Measurements from ENCODE around the gene FAM181A. TPM values are rescaled to one million over a fixed set of nuclear protein-coding genes. Genes with fewer than 3 reads are reported as not detected.

FAM181A gene
- total and polyA plus RNA-seq, 4 donors = 1.9 to 4.0 (median 3.3) TPM

DNA sequence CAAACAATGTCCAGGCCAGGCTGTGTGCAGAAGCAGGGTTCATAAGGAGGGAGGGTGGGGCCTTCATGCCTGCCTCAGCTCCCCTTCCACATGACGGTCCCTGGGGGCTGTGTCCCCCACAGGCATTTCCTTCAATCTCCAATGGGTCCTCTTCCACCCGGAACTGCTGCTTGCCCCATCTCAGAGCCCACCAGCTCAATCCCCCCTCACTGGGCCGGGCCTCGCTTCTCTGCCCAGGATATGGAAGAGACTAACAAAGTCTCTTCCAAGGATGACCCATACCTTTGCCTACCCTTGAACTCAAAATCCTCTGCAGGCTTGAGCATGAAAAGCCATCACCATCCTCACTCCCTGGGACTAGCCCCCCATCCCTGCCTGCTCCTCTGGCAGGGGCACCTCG is 28.4 kb upstream of the FAM181A start:
- TF ChIP-seq, protein P1, sequence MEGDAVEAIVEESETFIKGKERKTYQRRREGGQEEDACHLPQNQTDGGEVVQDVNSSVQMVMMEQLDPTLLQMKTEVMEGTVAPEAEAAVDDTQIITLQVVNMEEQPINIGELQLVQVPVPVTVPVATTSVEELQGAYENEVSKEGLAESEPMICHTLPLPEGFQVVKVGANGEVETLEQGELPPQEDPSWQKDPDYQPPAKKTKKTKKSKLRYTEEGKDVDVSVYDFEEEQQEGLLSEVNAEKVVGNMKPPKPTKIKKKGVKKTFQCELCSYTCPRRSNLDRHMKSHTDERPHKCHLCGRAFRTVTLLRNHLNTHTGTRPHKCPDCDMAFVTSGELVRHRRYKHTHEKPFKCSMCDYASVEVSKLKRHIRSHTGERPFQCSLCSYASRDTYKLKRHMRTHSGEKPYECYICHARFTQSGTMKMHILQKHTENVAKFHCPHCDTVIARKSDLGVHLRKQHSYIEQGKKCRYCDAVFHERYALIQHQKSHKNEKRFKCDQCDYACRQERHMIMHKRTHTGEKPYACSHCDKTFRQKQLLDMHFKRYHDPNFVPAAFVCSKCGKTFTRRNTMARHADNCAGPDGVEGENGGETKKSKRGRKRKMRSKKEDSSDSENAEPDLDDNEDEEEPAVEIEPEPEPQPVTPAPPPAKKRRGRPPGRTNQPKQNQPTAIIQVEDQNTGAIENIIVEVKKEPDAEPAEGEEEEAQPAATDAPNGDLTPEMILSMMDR (IDR thresholded peaks at IDR 0.05; ENCODE audit: control extremely low read depth, extremely low read depth) = no peak
- Histone ChIP-seq H3K9ac (ENCODE audit: insufficient read depth in 1 of 2, low read length in 2 of 2) (no peak overlapping the region), H3K9me3 (ENCODE audit: control insufficient read depth in 4 of 4, insufficient read depth in 3 of 4, low read length in 3 of 4) (peaks cover 0 to 5% (median 0%) of the 10 kb centered on the region in 4 donors), H3K4me3 (no peak overlapping the region), H3K36me3 (ENCODE audit: control insufficient read depth in 4 of 4, insufficient read depth in 4 of 4, low read length in 4 of 4) (no peaks in the 10 kb centered on the region), H3K27ac (ENCODE audit: low read depth in 1 of 2, low read length in 1 of 2) (no peak overlapping the region), H3K4me1 (ENCODE audit: control insufficient read depth in 5 of 5, insufficient read depth in 5 of 5, low read length in 5 of 5) (peaks cover 0 to 6% (median 0%) of the 10 kb centered on the region in 5 donors), H3K27me3 (ENCODE audit: control insufficient read depth in 3 of 3, insufficient read depth in 3 of 3, low read length in 2 of 3) (no peaks in the 10 kb centered on the region)
- 83 to 96% methylated on average over 5 of the region's 5 CpGs for WGBS, 2 donors
- no peak for DNase-seq
- no peak for ATAC-seq (ENCODE audit: insufficient read depth, low FRiP score)

DNA sequence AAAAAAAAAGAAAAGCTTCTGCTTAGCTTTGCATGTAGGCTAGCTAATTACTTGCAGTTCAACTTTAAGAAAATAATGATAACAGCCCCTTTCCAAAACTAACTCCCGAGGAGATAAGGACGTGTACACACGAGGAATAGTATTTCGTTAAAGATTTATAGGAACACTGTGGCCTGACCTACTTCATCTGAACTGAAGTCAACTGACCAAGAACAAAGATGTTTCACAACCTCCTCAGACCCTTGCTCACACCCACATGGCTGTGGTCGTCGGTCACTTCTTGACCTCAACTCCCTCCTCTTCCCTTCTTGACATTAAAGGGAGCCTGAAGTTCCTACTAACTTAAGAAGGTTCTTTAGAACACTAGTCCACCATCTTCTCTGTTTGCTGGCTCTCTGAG is 25.3 kb upstream of the FAM181A start:
- 31 to 48% methylated on average over 6 of the region's 6 CpGs for WGBS, 2 donors
- peaks cover 0 to 6% (median 0%) of the 10 kb centered on the region in 5 donors for H3K4me1 ChIP-seq (ENCODE audit: control insufficient read depth in 5 of 5, insufficient read depth in 5 of 5, low read length in 5 of 5)
- H3K9ac ChIP-seq (ENCODE audit: insufficient read depth in 1 of 2, low read length in 2 of 2) = no peak overlapping the region
- TF ChIP-seq, protein P1 (IDR thresholded peaks at IDR 0.05; ENCODE audit: control extremely low read depth, extremely low read depth) = no peak
- DNase-seq (no peak), ATAC-seq (ENCODE audit: insufficient read depth, low FRiP score) (no peak)
- H3K36me3 ChIP-seq (ENCODE audit: control insufficient read depth in 4 of 4, insufficient read depth in 4 of 4, low read length in 4 of 4) = no peaks in the 10 kb centered on the region
- H3K27me3 ChIP-seq (ENCODE audit: control insufficient read depth in 3 of 3, insufficient read depth in 3 of 3, low read length in 2 of 3) = peaks cover 0 to 2% (median 0%) of the 10 kb centered on the region in 3 donors
- H3K27ac ChIP-seq (ENCODE audit: low read depth in 1 of 2, low read length in 1 of 2) = no peak overlapping the region
- H3K4me3 ChIP-seq = no peak overlapping the region
- H3K9me3 ChIP-seq (ENCODE audit: control insufficient read depth in 4 of 4, insufficient read depth in 3 of 4, low read length in 3 of 4) = peaks cover 0 to 2% (median 0%) of the 10 kb centered on the region in 4 donors

DNA sequence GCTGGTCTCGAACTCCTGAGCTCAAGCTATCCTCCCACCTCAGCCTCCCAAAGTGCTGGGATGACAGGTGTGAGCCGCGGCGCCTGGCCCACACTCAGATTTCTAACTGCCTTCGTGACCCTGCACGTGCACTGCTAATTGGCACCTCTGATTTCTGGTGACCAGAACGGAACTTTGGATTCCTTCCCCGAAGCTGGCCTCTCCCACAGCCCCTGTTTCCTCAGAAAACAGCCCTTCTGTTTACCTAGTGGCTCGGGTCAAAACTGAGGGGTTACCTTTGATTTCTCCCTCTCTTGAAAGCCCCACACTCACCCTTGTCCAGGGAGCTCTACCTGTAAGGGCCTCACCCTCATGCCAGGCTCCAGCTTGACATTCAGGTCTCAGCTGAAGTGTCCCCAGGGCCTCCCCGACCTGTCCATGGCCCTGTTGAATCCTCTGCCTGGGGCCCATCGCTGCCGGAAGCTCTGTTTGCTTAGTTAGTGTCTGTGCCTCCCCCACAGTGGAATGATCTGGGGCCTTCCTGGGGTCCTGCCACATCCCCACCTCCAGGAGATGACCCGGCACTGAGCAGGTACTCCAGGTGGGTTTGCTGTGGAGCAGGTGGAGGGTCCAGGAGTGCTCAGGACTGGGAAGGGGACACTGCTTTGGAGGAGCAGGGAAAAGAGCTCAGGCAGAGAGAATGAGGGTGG is 24.4 kb upstream of the FAM181A start:
- Histone ChIP-seq H3K4me1 (ENCODE audit: control insufficient read depth in 5 of 5, insufficient read depth in 5 of 5, low read length in 5 of 5) (peaks cover 0 to 6% (median 0%) of the 10 kb centered on the region in 5 donors), H3K4me3 (no peak overlapping the region), H3K9ac (ENCODE audit: insufficient read depth in 1 of 2, low read length in 2 of 2) (no peak overlapping the region), H3K9me3 (ENCODE audit: control insufficient read depth in 4 of 4, insufficient read depth in 3 of 4, low read length in 3 of 4) (peaks cover 0 to 2% (median 0%) of the 10 kb centered on the region in 4 donors), H3K27me3 (ENCODE audit: control insufficient read depth in 3 of 3, insufficient read depth in 3 of 3, low read length in 2 of 3) (peaks cover 0 to 2% (median 0%) of the 10 kb centered on the region in 3 donors), H3K27ac (ENCODE audit: low read depth in 1 of 2, low read length in 1 of 2) (no peak overlapping the region), H3K36me3 (ENCODE audit: control insufficient read depth in 4 of 4, insufficient read depth in 4 of 4, low read length in 4 of 4) (no peaks in the 10 kb centered on the region)
- DNase-seq (no peak), ATAC-seq (ENCODE audit: insufficient read depth, low FRiP score) (no peak)
- 78 to 86% methylated on average over 13 of the region's 13 CpGs for WGBS, 2 donors
- TF ChIP-seq, protein P1 (IDR thresholded peaks at IDR 0.05; ENCODE audit: control extremely low read depth, extremely low read depth) = no peak
